GM21423 (cell line): Measurements from ENCODE around the gene LIME1.
"Not testable (repeated sequence)": the region's sequence is repeated elsewhere in the genome, so short reads cannot be mapped to it uniquely, and the experiment has no call there.

ENCODE experiments used
- ATAC-seq: cut with Tn5 transposase; IDR thresholded peaks from one replicate; pipeline ENCODE4 v1.9.1; 2021; ENCODE audit warnings: mild to moderate bottlenecking, moderate library complexity; ENCODE audit not compliant: unreplicated experiment

LIME1 gene

GRCh38 chr20:63707558-63708300 lies 28.7 kb upstream of the LIME1 start, which contains the start of the genes ARFRP1 and ZGPAT:
ARFRP1 (minus strand) TSS chr20:63707976; CDS start chr20:63707091, 885 bp downstream.
ZGPAT (plus strand) TSS chr20:63708039; CDS start chr20:63708581, 542 bp downstream.
- ATAC-seq, result peak; percentile 75

- no peak for ATAC-seq
These were observed 27.9 kb upstream of the LIME1 start for GRCh38 chr20:63708301-63709148.

- no peak for ATAC-seq
These were observed 27.3 kb upstream of the LIME1 start for GRCh38 chr20:63709149-63709527.

GRCh38 chr20:63711085-63711645 lies 25.3 kb upstream of the LIME1 start:
- ATAC-seq, result no peak

- no peak for ATAC-seq
These were observed 24.3 kb upstream of the LIME1 start for GRCh38 chr20:63712191-63712590.

- no peak for ATAC-seq
These were observed 21.6 kb upstream of the LIME1 start for GRCh38 chr20:63714858-63715257.

- no peak for ATAC-seq
These were observed 17.5 kb upstream of the LIME1 start for GRCh38 chr20:63718996-63719395.

- not testable (repeated sequence) for ATAC-seq
These were observed 13.4 kb upstream of the LIME1 start for GRCh38 chr20:63722967-63723622.

GRCh38 chr20:63730189-63730733 lies 6.2 kb upstream of the LIME1 start:
- ATAC-seq, result not testable (repeated sequence)

GRCh38 chr20:63731410-63731809 lies 5.1 kb upstream of the LIME1 start:
- no peak for ATAC-seq

- no peak for ATAC-seq
These were observed 4.1 kb upstream of the LIME1 start for GRCh38 chr20:63732118-63733095.

GRCh38 chr20:63733117-63733516 lies 3.3 kb upstream of the LIME1 start:
- ATAC-seq, result no peak

GRCh38 chr20:63733579-63734081 lies 2.8 kb upstream of the LIME1 start:
- no peak for ATAC-seq

- no peak for ATAC-seq
These were observed 2.1 kb upstream of the LIME1 start for GRCh38 chr20:63734111-63734945.

GRCh38 chr20:63734946-63735858 lies 1.3 kb upstream of the LIME1 start:
- ATAC-seq, result no peak

GRCh38 chr20:63736893-63737694 lies 630 bp downstream of the LIME1 start:
- ATAC-seq, result no peak

- no peak for ATAC-seq
These were observed 1.2 kb downstream of the LIME1 start for GRCh38 chr20:63737695-63737944.
